ENCODE data around the gene ATXN7L1.
"Not testable (repeated sequence)": the region's sequence is repeated elsewhere in the genome, so short reads cannot be mapped to it uniquely, and the experiment has no call there.

Gene ATXN7L1

GRCh38 chr7:105890290-105890997, 14.0 kb upstream of the ATXN7L1 start:
- no peak for DNase-seq

- no peak for DNase-seq
These were observed 11.3 kb upstream of the ATXN7L1 start for GRCh38 chr7:105887569-105888189.

GRCh38 chr7:105886776-105887175, 10.4 kb upstream of the ATXN7L1 start:
- no peak for DNase-seq

GRCh38 chr7:105885387-105886111, 9.2 kb upstream of the ATXN7L1 start:
- no peak for DNase-seq

- not testable (repeated sequence) for DNase-seq
These were observed 6.8 kb upstream of the ATXN7L1 start for GRCh38 chr7:105883179-105883578.

GRCh38 chr7:105881439-105881838, 5.0 kb upstream of the ATXN7L1 start:
- no peak for DNase-seq

GRCh38 chr7:105880571-105881330, 4.4 kb upstream of the ATXN7L1 start:
- no peak for DNase-seq

GRCh38 chr7:105879782-105880181, 3.4 kb upstream of the ATXN7L1 start:
- DNase-seq, result no peak

GRCh38 chr7:105878746-105879605, 2.6 kb upstream of the ATXN7L1 start:
- DNase-seq, result no peak

GRCh38 chr7:105877736-105878135, 1.3 kb upstream of the ATXN7L1 start:
- DNase-seq, result no peak

GRCh38 chr7:105876964-105877601, 684 bp upstream of the ATXN7L1 start:
- DNase-seq, result no peak

- DNase-seq, result no peak
These were observed 894 bp downstream of the ATXN7L1 start for GRCh38 chr7:105875505-105875904.

GRCh38 chr7:105874055-105874454, 2.3 kb downstream of the ATXN7L1 start:
- peak in 1 of 5 donors; percentile 43 for DNase-seq

- no peak for DNase-seq
These were observed 3.9 kb downstream of the ATXN7L1 start for GRCh38 chr7:105872491-105872890.

GRCh38 chr7:105871142-105871541, 5.3 kb downstream of the ATXN7L1 start:
- no peak for DNase-seq

- DNase-seq, result no peak
These were observed 10.1 kb downstream of the ATXN7L1 start for GRCh38 chr7:105866102-105866801.

- no peak for DNase-seq
These were observed 12.5 kb downstream of the ATXN7L1 start for GRCh38 chr7:105863876-105864275.

GRCh38 chr7:105862770-105863169, 13.6 kb downstream of the ATXN7L1 start:
- DNase-seq, result no peak

GRCh38 chr7:105862276-105862675, 14.1 kb downstream of the ATXN7L1 start:
- no peak for DNase-seq

GRCh38 chr7:105861224-105861623, 15.2 kb downstream of the ATXN7L1 start:
- no peak for DNase-seq

- no peak for DNase-seq
These were observed 15.6 kb downstream of the ATXN7L1 start for GRCh38 chr7:105860793-105861192.
